KG1 (cell line): ENCODE measurements around the gene TMEM44.
"Not testable (repeated sequence)": the region's sequence is repeated elsewhere in the genome, so short reads cannot be mapped to it uniquely, and the experiment has no call there.

Experiments used
- DNase-seq: peaks from one replicate; lab custom pipeline; 2025; lab: John Stamatoyannopoulos, UW

The TMEM44 gene

GRCh38 chr3:194640829-194641228, 7.6 kb upstream of the TMEM44 start:
- DNase-seq: no peak

GRCh38 chr3:194638991-194639605, 5.9 kb upstream of the TMEM44 start:
- no peak for DNase-seq

GRCh38 chr3:194637541-194638400, 4.6 kb upstream of the TMEM44 start:
- DNase-seq: no peak

GRCh38 chr3:194637066-194637465, 3.8 kb upstream of the TMEM44 start:
- no peak for DNase-seq

- no peak for DNase-seq
Observed at GRCh38 chr3:194632809-194633348, 340 bp downstream of the TMEM44 start.

- DNase-seq: no peak
Observed at GRCh38 chr3:194632226-194632808, 902 bp downstream of the TMEM44 start.

- no peak for DNase-seq
Observed at GRCh38 chr3:194631696-194632095, 1.5 kb downstream of the TMEM44 start.

- not testable (repeated sequence) for DNase-seq
Observed at GRCh38 chr3:194630681-194631080, 2.5 kb downstream of the TMEM44 start.

GRCh38 chr3:194624956-194625355, 8.3 kb downstream of the TMEM44 start:
- DNase-seq: no peak

- DNase-seq: no peak
Observed at GRCh38 chr3:194623449-194624290, 9.5 kb downstream of the TMEM44 start.

- DNase-seq: no peak
Observed at GRCh38 chr3:194622621-194623340, 10.4 kb downstream of the TMEM44 start.

- DNase-seq: no peak
Observed at GRCh38 chr3:194621947-194622346, 11.3 kb downstream of the TMEM44 start.

- no peak for DNase-seq
Observed at GRCh38 chr3:194620196-194620595, 13.0 kb downstream of the TMEM44 start.

GRCh38 chr3:194619741-194620140, 13.5 kb downstream of the TMEM44 start:
- no peak for DNase-seq

- no peak for DNase-seq
Observed at GRCh38 chr3:194618858-194619608, 14.2 kb downstream of the TMEM44 start.

- no peak for DNase-seq
Observed at GRCh38 chr3:194617827-194618226, 15.4 kb downstream of the TMEM44 start.

GRCh38 chr3:194617143-194617671, 16.0 kb downstream of the TMEM44 start:
- no peak for DNase-seq

- DNase-seq: no peak
Observed at GRCh38 chr3:194615226-194615625, 18.0 kb downstream of the TMEM44 start.

GRCh38 chr3:194612221-194612620, 21.0 kb downstream of the TMEM44 start:
- DNase-seq: no peak

- no peak for DNase-seq
Observed at GRCh38 chr3:194610689-194611088, 22.5 kb downstream of the TMEM44 start.
